ENCODE measurements around the gene AGBL1. TPM values are rescaled to one million over a fixed set of nuclear protein-coding genes. Genes with fewer than 3 reads are reported as not detected.

AGBL1 gene
- total and polyA plus RNA-seq, 9 donors: under 0.01 to 0.02 TPM; not detected in 7

DNA sequence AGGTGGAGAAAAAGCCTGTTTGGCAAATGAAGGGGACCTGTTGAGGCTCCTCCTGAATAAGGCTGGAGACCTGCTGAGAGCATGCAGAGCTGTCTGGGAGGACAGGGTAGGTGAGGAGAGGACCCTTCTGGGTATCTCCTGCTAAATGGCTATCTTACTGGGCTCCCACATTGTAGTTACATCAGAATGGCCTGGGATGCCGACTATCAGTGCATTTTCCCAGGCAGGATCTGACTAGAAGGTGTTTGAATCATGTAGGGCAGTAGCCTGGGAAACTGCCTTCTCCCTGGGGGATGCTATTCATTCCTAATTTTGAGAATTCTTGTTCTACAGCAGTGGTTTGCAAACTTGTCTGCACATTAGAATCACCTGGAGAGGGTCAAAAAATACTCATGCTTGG is 631 bp downstream of the AGBL1 start:
- intact Hi-C loops (cut with DNase I): no loop called here

DNA sequence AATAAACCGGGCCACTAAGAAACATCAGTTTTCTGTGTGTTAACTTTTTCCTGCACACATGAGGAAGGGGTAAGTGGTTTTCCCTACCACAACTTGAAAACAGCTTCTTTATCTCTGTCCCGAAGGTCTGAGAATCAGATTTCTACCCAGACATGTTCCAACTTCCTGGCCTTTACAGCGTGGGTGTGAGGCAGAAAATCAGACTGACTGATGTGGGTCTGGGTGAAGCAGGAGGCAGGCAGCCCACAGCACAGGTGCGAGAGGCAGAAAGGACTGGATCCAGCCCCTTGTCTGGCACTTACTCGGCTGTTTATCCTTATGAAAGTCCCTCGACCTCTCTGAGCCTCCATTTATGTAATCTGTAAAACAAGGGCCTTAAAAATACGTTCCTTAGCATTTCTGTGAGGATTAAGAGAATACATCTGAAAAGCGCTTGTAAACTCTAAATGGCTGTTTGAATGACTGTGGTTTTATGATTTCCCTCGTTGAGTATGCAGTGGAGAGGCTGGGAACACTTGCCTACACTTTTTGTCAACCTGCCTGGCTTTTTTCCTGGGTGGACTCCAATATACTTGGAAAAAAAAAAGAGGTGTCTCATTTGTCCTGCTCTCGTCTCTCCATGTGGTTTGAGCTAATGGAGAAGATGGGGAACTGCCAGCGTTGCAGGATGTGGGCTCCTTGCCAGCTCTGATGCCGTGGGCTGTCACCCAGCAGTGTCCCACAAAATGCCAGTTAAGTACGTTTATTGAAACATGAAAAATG is 3.1 kb downstream of the AGBL1 start:
- intact Hi-C loops (cut with DNase I): no loop called here
- DNase-seq: no peak
- 39 to 50% (median 49%) methylated on average over 13 of the region's 13 CpGs for WGBS, 3 donors
- H3K9me3 ChIP-seq: no peaks in the 10 kb centered on the region
- no peaks in the 10 kb centered on the region for H3K36me3 ChIP-seq
- H3K27me3 ChIP-seq: no peaks in the 10 kb centered on the region
- no peak for TF ChIP-seq EP300 (IDR thresholded peaks at IDR 0.05)
- no peak for TF ChIP-seq POLR2A (IDR thresholded peaks at IDR 0.05)
- no peak for TF ChIP-seq CTCF (IDR thresholded peaks at IDR 0.05)
- no peak overlapping the region for H3K27ac ChIP-seq
- H3K4me1 ChIP-seq (ENCODE audit: insufficient read depth): no peaks in the 10 kb centered on the region
- no peak overlapping the region for H3K4me3 ChIP-seq

More for the DNA sequence above, 631 bp downstream of the AGBL1 start:
- Histone ChIP-seq H3K27me3 (no peaks in the 10 kb centered on the region), H3K9me3 (no peaks in the 10 kb centered on the region), H3K27ac (no peak overlapping the region), H3K36me3 (no peaks in the 10 kb centered on the region), H3K4me1 (ENCODE audit: insufficient read depth) (no peaks in the 10 kb centered on the region), H3K4me3 (no peak overlapping the region)
- DNase-seq: no peak
- TF ChIP-seq CTCF (IDR thresholded peaks at IDR 0.05): no peak
- TF ChIP-seq EP300 (IDR thresholded peaks at IDR 0.05): no peak
- no peak for TF ChIP-seq POLR2A (IDR thresholded peaks at IDR 0.05)
- WGBS, 3 donors: 30 to 85% (median 33%) methylated on average over 1 of the region's 1 CpG

- no peak for DNase-seq
- Histone ChIP-seq H3K36me3 (no peaks in the 10 kb centered on the region), H3K4me1 (ENCODE audit: insufficient read depth) (no peaks in the 10 kb centered on the region), H3K27ac (no peak overlapping the region), H3K4me3 (no peak overlapping the region), H3K27me3 (no peaks in the 10 kb centered on the region), H3K9me3 (no peaks in the 10 kb centered on the region)
- intact Hi-C loops (cut with DNase I): no loop called here
- no peak for TF ChIP-seq EP300 (IDR thresholded peaks at IDR 0.05)
- no peak for TF ChIP-seq POLR2A (IDR thresholded peaks at IDR 0.05)
- no peak for TF ChIP-seq CTCF (IDR thresholded peaks at IDR 0.05)
Measured at GRCh38 chr15:86087808-86088207, 8.1 kb downstream of the AGBL1 start.

DNA sequence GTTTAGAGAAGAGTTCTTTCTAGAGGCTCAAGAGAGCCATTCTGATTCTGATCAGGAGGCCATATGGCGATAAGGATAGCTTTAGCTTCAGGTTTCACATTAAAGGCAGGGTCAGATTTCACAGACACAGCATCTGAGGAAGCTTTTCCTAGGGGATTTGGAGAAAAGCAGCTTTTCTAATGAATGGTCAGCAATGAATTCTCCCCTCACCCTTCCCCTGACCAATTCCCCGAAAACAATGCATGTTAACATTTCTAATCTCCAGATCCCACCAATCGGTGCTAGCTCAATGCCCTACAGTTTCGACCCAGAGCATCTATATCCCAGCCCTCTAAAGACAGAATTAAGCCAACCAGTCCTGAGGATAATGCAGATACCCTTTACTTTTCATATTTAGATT is 9.8 kb downstream of the AGBL1 start:
- no peak for DNase-seq
- no peaks in the 10 kb centered on the region for H3K4me1 ChIP-seq (ENCODE audit: insufficient read depth)
- no peak overlapping the region for H3K27ac ChIP-seq
- H3K4me3 ChIP-seq: no peak overlapping the region
- WGBS, 3 donors: 17 to 27% (median 19%) methylated on average over 4 of the region's 4 CpGs
- intact Hi-C loops (cut with DNase I): no loop called here
- TF ChIP-seq CTCF (IDR thresholded peaks at IDR 0.05): no peak
- no peak for TF ChIP-seq POLR2A (IDR thresholded peaks at IDR 0.05)
- TF ChIP-seq EP300 (IDR thresholded peaks at IDR 0.05): no peak
- H3K27me3 ChIP-seq: no peaks in the 10 kb centered on the region
- H3K36me3 ChIP-seq: no peaks in the 10 kb centered on the region
- no peaks in the 10 kb centered on the region for H3K9me3 ChIP-seq
